Kidney (tissue), 14 donors: ENCODE results near the gene MSI2. TPM values are rescaled to one million over a fixed set of nuclear protein-coding genes. Genes with fewer than 3 reads are reported as not detected.
A peak's percentile ranks its signal among the peaks of the same experiment; 100 is the strongest.

Experiments
- DNase-seq, 5 donors: peaks; one replicate each; pipeline ENCODE4 v3.0.0-alpha.2; 2013 to 2020
- FAIRE-seq: peaks from 2 replicates; lab custom pipeline; 2012; peaks lifted over from hg19 to GRCh38; lab: Jason Lieb, UNC
- H3K27ac ChIP-seq, 2 donors: one replicate each; pipeline ENCODE4 v1.7.0; 2013; ENCODE audit warnings: low read depth in 2 of 2, low read length in 2 of 2, inconsistent platforms in 1 of 2
- H3K27me3 ChIP-seq: one replicate; pipeline ENCODE4 v1.7.1; 2013; ENCODE audit warnings: low read length, inconsistent platforms; ENCODE audit not compliant: control insufficient read depth, insufficient read depth
- H3K36me3 ChIP-seq, 3 donors: one replicate each; pipeline versions ENCODE4 v1.7.0 to v1.7.1; 2013; ENCODE audit warnings: low read length in 3 of 3, control low read depth in 1 of 3, inconsistent platforms in 1 of 3; ENCODE audit not compliant: insufficient read depth in 3 of 3, control insufficient read depth in 2 of 3
- H3K4me1 ChIP-seq, 3 donors: one replicate each; pipeline versions ENCODE4 v1.7.0 to v1.7.1; 2013; ENCODE audit warnings: low read length in 3 of 3, inconsistent platforms in 1 of 3, low read depth in 1 of 3; ENCODE audit not compliant: control insufficient read depth in 2 of 3, insufficient read depth in 2 of 3
- H3K4me3 ChIP-seq, 3 donors: one replicate each; pipeline versions ENCODE4 v1.7.0 to v1.8.1; 2013; ENCODE audit warnings: low read length in 3 of 3, control low read depth in 1 of 3, inconsistent platforms in 1 of 3
- H3K9ac ChIP-seq, 3 donors: one replicate each; pipeline versions ENCODE4 v1.7.0 to v1.7.1; 2013; ENCODE audit warnings: low read length in 3 of 3, control low read depth in 1 of 3, inconsistent platforms in 1 of 3
- H3K9me3 ChIP-seq, 3 donors: one replicate each; pipeline versions ENCODE4 v1.7.0 to v1.7.1; 2013; ENCODE audit warnings: low read length in 3 of 3, control low read depth in 1 of 3, inconsistent platforms in 1 of 3; ENCODE audit not compliant: control insufficient read depth in 2 of 3, insufficient read depth in 1 of 3
- CTCF ChIP-seq: IDR thresholded peaks from 3 replicates; pipeline ENCODE4 v1.5.1; 2012; ENCODE audit warnings: mild to moderate bottlenecking, moderate library complexity, borderline replicate concordance; ENCODE audit not compliant: insufficient read depth; ENCODE audit errors: extremely low read depth
- intact Hi-C: fragments of 100-400 bp; cut with DNase I; formaldehyde crosslinking; loops from one replicate; pipeline ENCODE4 v1.11.1; 2022
- polyA plus RNA-seq: library from polyadenylated mRNA; stranded (reverse); fragments of 350-450 nt; fragmentation: Illumina TruSeq; extraction: RNeasy Lipid Tissue Mini Kit (QIAGEN cat#74804); gene quantifications from one replicate; pipeline ENCODE4 v1.2.3, GENCODE V29; 2014; ENCODE audit warnings: low read depth, low replicate concordance; ENCODE audit not compliant: insufficient read depth
- total RNA-seq: library from RNA; stranded (reverse); fragmentation: NEBNext Ultra II Directional; extraction: Animal tissue kit (Norgen Biotek cat#: 25700); gene quantifications from one replicate; pipeline ENCODE4 v1.2.1, GENCODE V29; 2021
- donor health status: control.
- donor health status: control.
- donor health status: control.
- donor health status: control.
- donor health status: control.
- donor health status: DM: yes; HTN: yes; CAD: no.
- donor health status: Normal renal cell carcinoma (clear cell type).

Gene MSI2
- total and polyA plus RNA-seq, 2 donors from 2014 or later = 69.2 to 151 TPM

GRCh38 chr17:57412520-57413096 is 156.3 kb downstream of the MSI2 start:
- FAIRE-seq = no peak
- intact Hi-C loops = no loop called here
- no peak for TF ChIP-seq CTCF

GRCh38 chr17:57413848-57414651 is 157.7 kb downstream of the MSI2 start:
- H3K4me3 ChIP-seq = no peak overlapping the region
- no peaks in the 10 kb centered on the region for H3K36me3 ChIP-seq
- H3K27ac ChIP-seq = no peak overlapping the region
- intact Hi-C loops = no loop called here
- H3K4me1 ChIP-seq = peaks cover 4 to 10% (median 9%) of the 10 kb centered on the region in 3 donors
- no peak for FAIRE-seq
- no peak overlapping the region for H3K9ac ChIP-seq
- H3K27me3 ChIP-seq = no peaks in the 10 kb centered on the region
- TF ChIP-seq CTCF = no peak
- no peak for DNase-seq
- H3K9me3 ChIP-seq = no peaks in the 10 kb centered on the region

More at GRCh38 chr17:57412520-57413096, 156.3 kb downstream of the MSI2 start:
- H3K9me3 ChIP-seq = no peaks in the 10 kb centered on the region
- H3K9ac ChIP-seq = no peak overlapping the region
- H3K4me3 ChIP-seq = no peak overlapping the region
- H3K27me3 ChIP-seq = no peaks in the 10 kb centered on the region
- H3K4me1 ChIP-seq = peaks cover 10 to 12% (median 10%) of the 10 kb centered on the region in 3 donors
- no peaks in the 10 kb centered on the region for H3K36me3 ChIP-seq
- no peak overlapping the region for H3K27ac ChIP-seq
- no peak for DNase-seq

- H3K4me3 ChIP-seq = no peak overlapping the region
- H3K4me1 ChIP-seq = peaks cover 0 to 8% (median 6%) of the 10 kb centered on the region in 3 donors
- H3K9ac ChIP-seq = no peak overlapping the region
- peak overlapping the region in 1 of 2 donors; percentile 16 for H3K27ac ChIP-seq
- H3K27me3 ChIP-seq = no peaks in the 10 kb centered on the region
- intact Hi-C loops = no loop called here
- no peaks in the 10 kb centered on the region for H3K36me3 ChIP-seq
- H3K9me3 ChIP-seq = no peaks in the 10 kb centered on the region
- DNase-seq (peak in 1 of 5 donors; percentile 84), FAIRE-seq (no peak)
- TF ChIP-seq CTCF = no peak
These were observed 159.5 kb downstream of the MSI2 start for GRCh38 chr17:57415751-57416207.
